Hepatic stellate cell (primary cell): ENCODE results near the gene GALNT15.

ENCODE experiments used
- DNase-seq: peaks from one replicate; pipeline ENCODE4 v3.0.0; 2011; ENCODE audit warnings: low spot score

The GALNT15 gene

GRCh38 chr3:16168211-16168610, 6.3 kb upstream of the GALNT15 start:
- no peak for DNase-seq

GRCh38 chr3:16171009-16171408, 3.5 kb upstream of the GALNT15 start:
- DNase-seq: no peak

GRCh38 chr3:16171825-16172224, 2.7 kb upstream of the GALNT15 start:
- DNase-seq: no peak

- no peak for DNase-seq
Measured at GRCh38 chr3:16173283-16174025, 1.0 kb upstream of the GALNT15 start.

- no peak for DNase-seq
Measured at GRCh38 chr3:16174026-16174355, 489 bp upstream of the GALNT15 start.

- DNase-seq: no peak
Measured at GRCh38 chr3:16174976-16175901, 759 bp downstream of the GALNT15 start.

- no peak for DNase-seq
Measured at GRCh38 chr3:16176391-16177030, 2.0 kb downstream of the GALNT15 start.

- no peak for DNase-seq
Measured at GRCh38 chr3:16177382-16177781, 2.9 kb downstream of the GALNT15 start.

- DNase-seq: peak; percentile 88
Measured at GRCh38 chr3:16177962-16178627, 3.6 kb downstream of the GALNT15 start.

GRCh38 chr3:16178628-16178988, 4.1 kb downstream of the GALNT15 start:
- no peak for DNase-seq

- DNase-seq: no peak
Measured at GRCh38 chr3:16179261-16179660, 4.8 kb downstream of the GALNT15 start.

- no peak for DNase-seq
Measured at GRCh38 chr3:16179771-16180736, 5.6 kb downstream of the GALNT15 start.

GRCh38 chr3:16180737-16181134, 6.3 kb downstream of the GALNT15 start:
- no peak for DNase-seq

GRCh38 chr3:16181361-16181760, 6.9 kb downstream of the GALNT15 start:
- DNase-seq: no peak

- DNase-seq: no peak
Measured at GRCh38 chr3:16182183-16182582, 7.7 kb downstream of the GALNT15 start.

GRCh38 chr3:16182612-16183011, 8.1 kb downstream of the GALNT15 start:
- no peak for DNase-seq

GRCh38 chr3:16183082-16183481, 8.6 kb downstream of the GALNT15 start:
- no peak for DNase-seq

GRCh38 chr3:16183601-16184270, 9.3 kb downstream of the GALNT15 start:
- peak; percentile 86 for DNase-seq

- DNase-seq: no peak
Measured at GRCh38 chr3:16186086-16186485, 11.6 kb downstream of the GALNT15 start.

- DNase-seq: no peak
Measured at GRCh38 chr3:16186565-16186964, 12.1 kb downstream of the GALNT15 start.
